Activated naive CD4-positive, alpha-beta T cell treated with anti-CD3 and anti-CD28 coated beads, Interleukin-2, amount 10 ng/mL, durations not matched to agents 5 hours and 36 hours (primary cell): Measurements from ENCODE around the gene OR6C3. TPM values are rescaled to one million over a fixed set of nuclear protein-coding genes. Genes with fewer than 3 reads are reported as not detected.

Source experiments
- total RNA-seq, 2 experiments: library from RNA; stranded (reverse); gene quantifications; one replicate each; pipeline ENCODE4 v1.2.3, GENCODE V29; 2021

OR6C3 gene
- not detected for total RNA-seq

DNA sequence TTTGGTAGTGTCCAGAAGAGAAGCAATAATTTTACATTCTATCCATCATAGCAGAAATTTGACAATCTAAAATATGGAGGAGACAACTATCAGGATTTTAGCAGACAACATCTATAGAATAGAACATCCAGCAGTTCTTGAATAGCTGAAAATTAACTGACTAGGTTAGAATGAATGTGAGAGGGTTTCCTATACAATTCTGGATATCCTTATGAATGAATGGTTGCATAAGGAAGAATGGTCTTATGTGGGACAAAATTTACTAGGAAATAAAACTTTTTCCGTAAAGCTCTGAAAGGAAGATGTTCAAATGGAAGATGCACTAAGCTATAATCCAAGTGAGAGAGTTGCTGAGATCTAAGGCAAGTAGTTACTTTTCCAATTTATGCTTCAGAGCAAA is at the start of gene OR6C3:
OR6C3 (plus strand) TSS at position 301 of the 400 bp plus-strand sequence. CDS start 955 bp downstream, outside the sequence.

DNA sequence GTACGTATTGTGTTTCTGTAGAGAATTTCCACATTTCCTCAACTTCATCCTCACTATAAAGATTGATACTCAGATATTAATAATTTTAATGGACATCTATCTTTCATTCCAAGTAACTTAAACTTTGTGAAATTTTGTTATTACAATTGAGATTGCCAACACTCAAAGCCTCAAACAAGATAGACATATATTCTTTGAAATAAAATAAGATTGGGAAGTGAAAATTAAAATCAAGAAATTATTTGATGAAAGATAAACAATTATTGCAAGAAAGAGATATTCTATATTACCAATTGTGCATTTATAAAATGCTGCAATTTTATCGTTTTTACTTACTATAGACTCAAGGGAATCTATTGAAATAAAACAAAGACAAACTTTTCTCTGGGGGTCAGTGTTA is 34.1 kb upstream of the OR6C3 start, which contains the start of gene OR6C6:
OR6C6 (minus strand) TSS at position 101 of the 400 bp plus-strand sequence. CDS start 1,337 bp downstream, outside the sequence.

DNA sequence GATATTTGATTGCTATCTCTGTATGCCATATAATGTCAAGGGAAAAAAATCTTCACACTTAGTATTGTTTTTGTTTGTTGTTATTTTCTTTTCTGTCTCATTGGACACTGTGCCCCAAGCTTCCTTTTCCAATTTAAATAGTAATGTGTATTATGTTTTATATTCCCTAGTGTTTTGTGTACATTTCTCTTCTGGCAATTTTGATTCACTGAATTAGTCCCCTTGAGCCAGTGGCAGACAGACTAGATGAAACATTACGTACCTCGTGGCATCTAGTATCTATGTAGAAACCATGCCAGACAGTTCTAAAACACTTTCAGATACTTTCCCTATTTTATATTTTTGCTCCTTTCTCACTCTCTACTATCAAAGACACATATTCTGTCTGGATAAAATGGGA is 16.5 kb upstream of the OR6C3 start, which contains the start of gene OR6C1:
OR6C1 (plus strand) TSS at position 301 of the 400 bp plus-strand sequence. CDS start 6,257 bp downstream, outside the sequence.

DNA sequence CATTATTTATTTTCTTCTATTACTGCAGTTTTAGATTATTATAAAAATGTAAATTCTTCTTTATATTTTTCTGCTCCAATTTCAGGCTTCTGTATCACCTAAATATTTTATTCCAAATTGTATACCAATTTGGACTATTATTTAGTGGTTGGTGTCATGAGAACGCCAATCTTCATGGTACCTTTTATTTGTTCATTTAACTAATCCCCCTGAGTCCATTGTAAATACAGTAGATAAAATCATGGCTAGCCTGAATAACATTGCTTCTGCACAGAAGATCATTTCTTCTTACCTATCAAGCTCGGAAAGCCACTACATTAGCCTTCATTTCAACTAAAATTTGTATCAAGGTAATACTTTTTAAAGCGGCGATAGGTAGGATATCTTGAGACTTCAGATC is 32.1 kb downstream of the OR6C3 start, which contains the start of gene OR6C75:
OR6C75 (plus strand) TSS at position 301 of the 400 bp plus-strand sequence. CDS start 2,136 bp downstream, outside the sequence.

Other genes with a start within 250 kb of the OR6C3 start
- gene OR9K2, start 204.3 kb upstream of the OR6C3 start, total RNA-seq, result not detected
- not detected for gene OR10A7, start 109.7 kb upstream of the OR6C3 start, total RNA-seq
- gene OR6C74, start 86.1 kb upstream of the OR6C3 start, total RNA-seq, result not detected
- not detected for gene OR6C6, start 34.2 kb upstream of the OR6C3 start, total RNA-seq
- not detected for gene OR6C1, start 16.4 kb upstream of the OR6C3 start, total RNA-seq
- gene OR6C75, start 32.2 kb downstream of the OR6C3 start, total RNA-seq, result not detected
- not detected for gene OR6C65, start 69.8 kb downstream of the OR6C3 start, total RNA-seq
- gene OR6C76, start 95.5 kb downstream of the OR6C3 start, total RNA-seq, result not detected
- gene OR6C2, start 113.3 kb downstream of the OR6C3 start, total RNA-seq, result not detected
- not detected for gene OR6C70, start 139.4 kb downstream of the OR6C3 start, total RNA-seq
- not detected for gene OR6C68, start 161.6 kb downstream of the OR6C3 start, total RNA-seq
- gene OR6C4, start 218.9 kb downstream of the OR6C3 start, total RNA-seq, result not detected
- gene OR2AP1, start 241.7 kb downstream of the OR6C3 start, total RNA-seq, result not detected